Aorta (tissue), 5 donors: Measurements from ENCODE around the gene NUDT13. TPM values are rescaled to one million over a fixed set of nuclear protein-coding genes. Genes with fewer than 3 reads are reported as not detected.

ENCODE experiments used
- ATAC-seq: fragments of 200-7000 bp; cut with Tn5 transposase; one replicate; pipeline ENCODE4 v1.9.1; 2022; ENCODE audit warnings: moderate library complexity; ENCODE audit not compliant: low FRiP score
- DNase-seq, 2 donors: peaks; one replicate each; pipeline ENCODE4 v3.0.0-alpha.2; 2020
- H3K27ac ChIP-seq, 2 donors: one replicate each; pipeline ENCODE4 v1.5.1; 2013; ENCODE audit warnings: low read length in 2 of 2, mild to moderate bottlenecking in 2 of 2, moderate library complexity in 2 of 2, control low read depth in 1 of 2, inconsistent platforms in 1 of 2, low read depth in 1 of 2
- H3K27me3 ChIP-seq, 2 donors: one replicate each; pipeline ENCODE4 v1.6.1; 2013; ENCODE audit warnings: control low read depth in 1 of 2, low read length in 1 of 2, mild to moderate bottlenecking in 1 of 2, moderate library complexity in 1 of 2; ENCODE audit not compliant: insufficient read depth in 2 of 2, control insufficient read depth in 1 of 2
- H3K36me3 ChIP-seq, 2 donors: one replicate each; pipeline ENCODE4 v1.6.1; 2013; ENCODE audit warnings: control low read depth in 1 of 2, low read length in 1 of 2, mild to moderate bottlenecking in 1 of 2; ENCODE audit not compliant: insufficient read depth in 2 of 2, control insufficient read depth in 1 of 2
- H3K4me1 ChIP-seq, 2 donors: one replicate each; pipeline ENCODE4 v1.6.1; 2013; ENCODE audit warnings: low read length in 2 of 2, control low read depth in 1 of 2, mild to moderate bottlenecking in 1 of 2, moderate library complexity in 1 of 2; ENCODE audit not compliant: insufficient read depth in 2 of 2, control insufficient read depth in 1 of 2
- H3K4me3 ChIP-seq, 2 donors: one replicate each; pipeline ENCODE4 v1.5.1; 2013; ENCODE audit warnings: low read length in 2 of 2, control low read depth in 1 of 2, mild to moderate bottlenecking in 1 of 2
- H3K9me3 ChIP-seq: one replicate; pipeline ENCODE4 v1.6.1; 2013; ENCODE audit warnings: mild to moderate bottlenecking, low read length; ENCODE audit not compliant: control insufficient read depth
- WGBS, 2 donors: extraction: QIAGEN DNeasy Blood & Tissue Kit; methylation state at CpG; one replicate each; pipeline ENCODE4 v1.1.7; 2013; 5-methylcytosine and 5-hydroxymethylcytosine counted together
- intact Hi-C, 2 donors: fragments of 100-400 bp; cut with DNase I; formaldehyde crosslinking; loops; one replicate each; pipeline versions ENCODE4 v1.14.2 to v1.15.0; 2022
- polyA plus RNA-seq, 2 donors: library from polyadenylated mRNA; stranded (reverse); fragments of 200-250 nt; gene quantifications; one replicate each; pipeline ENCODE4 v1.2.3, GENCODE V29; 2013
- total RNA-seq, 2 donors: library from RNA; stranded (reverse); fragmentation: NEBNext Ultra II Directional; extraction: Animal tissue kit (Norgen Biotek cat#: 25700); gene quantifications; one replicate each; pipeline ENCODE4 v1.2.1, GENCODE V29; 2021
- donor health status: healthy with polysubstance abuse.
- donor health status: Bipolar disorder and iron deficiency.
- donor health status: DM: no; HTN: no; CAD: no.
- donor health status: DM: no; HTN: no; CAD: no.
- donor health status: DM: yes; HTN: yes; CAD: no.

The NUDT13 gene
- total and polyA plus RNA-seq, 4 donors = 1.1 to 3.6 (median 2.1) TPM

- ATAC-seq = no peak
- intact Hi-C loops = no loop called here
- 92 to 97% methylated on average over 1 of the region's 1 CpG for WGBS, 2 donors
Observed at GRCh38 chr10:73116017-73116416, 5.8 kb downstream of the NUDT13 start.

GRCh38 chr10:73117976-73118743 lies 7.9 kb downstream of the NUDT13 start:
- peaks cover 0 to 2% of the 10 kb centered on the region in 2 donors for H3K36me3 ChIP-seq
- no peak for DNase-seq
- intact Hi-C loops = no loop called here
- WGBS, 2 donors = 29 to 32% methylated on average over 5 of the region's 5 CpGs
- H3K9me3 ChIP-seq = no peaks in the 10 kb centered on the region
- no peaks in the 10 kb centered on the region for H3K27me3 ChIP-seq
- H3K4me1 ChIP-seq = peaks cover 0 to 4% of the 10 kb centered on the region in 2 donors
- no peak overlapping the region for H3K4me3 ChIP-seq
- ATAC-seq = no peak
- H3K27ac ChIP-seq = peak overlapping the region; percentile 28 to 43

More at GRCh38 chr10:73116017-73116416, 5.8 kb downstream of the NUDT13 start:
- Histone ChIP-seq H3K9me3 (no peaks in the 10 kb centered on the region), H3K36me3 (peaks cover 0 to 2% of the 10 kb centered on the region in 2 donors), H3K27me3 (no peaks in the 10 kb centered on the region), H3K4me3 (no peak overlapping the region), H3K27ac (no peak overlapping the region), H3K4me1 (peaks cover 0 to 4% of the 10 kb centered on the region in 2 donors)
- DNase-seq = no peak

- Histone ChIP-seq H3K27me3 (no peaks in the 10 kb centered on the region), H3K36me3 (peaks cover 0 to 2% of the 10 kb centered on the region in 2 donors), H3K4me3 (no peak overlapping the region), H3K4me1 (peaks cover 0 to 4% of the 10 kb centered on the region in 2 donors), H3K27ac (no peak overlapping the region), H3K9me3 (no peaks in the 10 kb centered on the region)
- intact Hi-C loops = no loop called here
- no peak for DNase-seq
- 91 to 95% methylated on average over 1 of the region's 1 CpG for WGBS, 2 donors
- no peak for ATAC-seq
Observed at GRCh38 chr10:73119457-73119856, 9.2 kb downstream of the NUDT13 start.

GRCh38 chr10:73119952-73120351 lies 9.7 kb downstream of the NUDT13 start:
- WGBS, 2 donors = 92 to 97% methylated on average over 4 of the region's 4 CpGs

GRCh38 chr10:73126343-73126742 lies 16.1 kb downstream of the NUDT13 start:
- no peaks in the 10 kb centered on the region for H3K9me3 ChIP-seq
- no peaks in the 10 kb centered on the region for H3K27me3 ChIP-seq
- DNase-seq (no peak), ATAC-seq (no peak)
- H3K4me1 ChIP-seq = no peaks in the 10 kb centered on the region
- WGBS, 2 donors = 98 to 100% methylated on average over 2 of the region's 2 CpGs
- intact Hi-C loops = no loop called here
- no peak overlapping the region for H3K27ac ChIP-seq
- H3K4me3 ChIP-seq = no peak overlapping the region
- H3K36me3 ChIP-seq = peaks cover 2 to 5% of the 10 kb centered on the region in 2 donors

More at GRCh38 chr10:73119952-73120351, 9.7 kb downstream of the NUDT13 start:
- Histone ChIP-seq H3K36me3 (peaks cover 0 to 2% of the 10 kb centered on the region in 2 donors), H3K4me1 (peaks cover 0 to 4% of the 10 kb centered on the region in 2 donors), H3K4me3 (no peak overlapping the region), H3K27me3 (no peaks in the 10 kb centered on the region), H3K27ac (no peak overlapping the region), H3K9me3 (no peaks in the 10 kb centered on the region)
- ATAC-seq = no peak
- intact Hi-C loops = no loop called here
- DNase-seq = no peak

GRCh38 chr10:73131301-73131700 lies 21.0 kb downstream of the NUDT13 start:
- WGBS, 2 donors = 46 to 49% methylated on average over 2 of the region's 2 CpGs
- Histone ChIP-seq H3K4me1 (no peaks in the 10 kb centered on the region), H3K27me3 (no peaks in the 10 kb centered on the region), H3K36me3 (peaks cover 2 to 14% of the 10 kb centered on the region in 2 donors), H3K9me3 (no peaks in the 10 kb centered on the region), H3K4me3 (no peak overlapping the region), H3K27ac (no peak overlapping the region)
- intact Hi-C loops = no loop called here
- ATAC-seq (no peak), DNase-seq (no peak)

GRCh38 chr10:73131913-73132686 lies 21.8 kb downstream of the NUDT13 start:
- Histone ChIP-seq H3K9me3 (no peaks in the 10 kb centered on the region), H3K27ac (no peak overlapping the region), H3K4me3 (no peak overlapping the region), H3K36me3 (peaks cover 4 to 14% of the 10 kb centered on the region in 2 donors), H3K4me1 (no peaks in the 10 kb centered on the region), H3K27me3 (no peaks in the 10 kb centered on the region)
- intact Hi-C loops = no loop called here
- ATAC-seq (no peak), DNase-seq (no peak)
- WGBS, 2 donors = 96 to 98% methylated on average over 2 of the region's 2 CpGs

- no peaks in the 10 kb centered on the region for H3K4me1 ChIP-seq
- 92% methylated on average over 3 of the region's 3 CpGs for WGBS, 2 donors
- peaks cover 7 to 14% of the 10 kb centered on the region in 2 donors for H3K36me3 ChIP-seq
- DNase-seq (no peak), ATAC-seq (no peak)
- intact Hi-C loops = no loop called here
- no peaks in the 10 kb centered on the region for H3K9me3 ChIP-seq
- H3K27ac ChIP-seq = no peak overlapping the region
- no peaks in the 10 kb centered on the region for H3K27me3 ChIP-seq
- no peak overlapping the region for H3K4me3 ChIP-seq
Observed at GRCh38 chr10:73134727-73135126, 24.5 kb downstream of the NUDT13 start.
